GM19351 (cell line): Measurements from ENCODE around the gene RHEX.

Source experiments
- ATAC-seq: cut with Tn5 transposase; IDR thresholded peaks from one replicate; pipeline ENCODE4 v1.9.1; 2021; ENCODE audit warnings: mild to moderate bottlenecking, moderate library complexity; ENCODE audit not compliant: unreplicated experiment

The RHEX gene

DNA sequence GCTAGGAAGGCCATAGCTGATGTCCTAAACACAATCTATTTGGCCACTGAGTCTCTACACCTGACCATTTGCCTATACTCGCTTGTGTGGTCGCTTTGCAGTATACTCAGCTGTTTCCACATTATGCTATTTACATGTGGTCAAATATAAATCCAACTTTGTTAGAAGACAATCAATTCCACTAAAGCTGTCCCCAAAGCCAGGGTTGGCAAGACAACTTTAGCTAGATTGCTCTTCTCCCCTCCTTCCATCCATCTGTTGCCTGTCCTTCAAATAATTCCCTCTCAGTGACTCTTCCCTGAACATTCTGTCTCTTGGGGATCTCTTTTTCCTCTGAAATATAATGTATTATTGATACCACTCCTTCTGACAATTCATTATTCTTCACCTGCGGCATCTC lies 34.1 kb downstream of the RHEX start:
- no peak for ATAC-seq

DNA sequence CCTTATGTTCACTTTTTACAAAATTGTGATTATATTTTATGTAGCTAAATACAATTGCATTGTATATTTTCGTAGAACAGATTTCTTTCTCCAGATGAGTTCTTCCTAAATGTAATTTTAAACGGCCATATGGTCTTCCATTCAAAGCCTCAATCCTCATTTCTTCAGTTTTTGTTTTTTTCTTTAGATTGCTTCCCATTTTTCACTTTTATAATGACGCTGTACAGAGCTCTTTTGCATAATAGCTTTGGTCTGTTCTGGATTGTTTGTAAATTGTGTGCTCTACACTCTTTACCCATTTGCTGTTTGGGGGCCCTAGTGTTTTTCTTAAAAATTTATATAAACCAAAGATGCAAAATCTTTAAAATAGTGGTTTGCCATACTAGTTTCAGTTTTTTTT lies 36.4 kb downstream of the RHEX start:
- ATAC-seq = no peak

DNA sequence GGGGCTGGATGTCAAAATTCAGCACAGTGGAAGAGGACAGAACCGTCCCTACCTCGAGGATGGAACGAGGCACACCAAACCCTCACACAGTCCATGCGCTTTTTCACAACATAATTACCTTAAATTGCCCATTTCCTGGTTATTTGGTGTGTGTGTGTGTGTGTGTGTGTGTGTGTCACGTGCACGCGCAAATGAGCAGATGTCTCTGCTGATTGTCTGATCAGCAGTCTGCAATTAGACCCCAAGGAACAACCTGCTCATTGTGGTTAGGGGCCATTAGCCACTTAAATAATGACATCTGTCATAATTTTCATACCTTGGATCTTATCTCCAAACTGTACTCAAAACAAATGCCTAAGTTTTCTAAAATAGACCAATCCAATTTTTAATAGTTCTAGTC lies 41.1 kb downstream of the RHEX start:
- no peak for ATAC-seq

DNA sequence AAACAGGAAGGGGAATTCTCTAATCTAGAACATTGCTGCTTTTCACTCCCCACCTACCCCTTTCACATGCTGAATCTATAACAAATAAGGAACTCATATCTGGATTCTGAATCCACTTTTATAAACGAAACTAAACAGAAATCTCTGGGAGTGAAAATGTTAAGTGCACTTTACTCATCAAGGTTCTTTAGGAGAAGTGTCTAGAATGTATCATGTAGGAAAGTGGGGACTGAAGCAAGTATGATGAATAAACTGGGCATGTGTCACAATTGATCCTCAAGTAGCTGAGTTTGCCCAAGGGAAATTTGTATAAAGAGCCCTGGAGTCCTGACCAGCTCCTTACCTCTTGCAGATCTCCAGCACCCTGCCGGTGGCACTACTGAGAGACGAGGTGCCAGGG lies 44.4 kb downstream of the RHEX start:
- no peak for ATAC-seq

DNA sequence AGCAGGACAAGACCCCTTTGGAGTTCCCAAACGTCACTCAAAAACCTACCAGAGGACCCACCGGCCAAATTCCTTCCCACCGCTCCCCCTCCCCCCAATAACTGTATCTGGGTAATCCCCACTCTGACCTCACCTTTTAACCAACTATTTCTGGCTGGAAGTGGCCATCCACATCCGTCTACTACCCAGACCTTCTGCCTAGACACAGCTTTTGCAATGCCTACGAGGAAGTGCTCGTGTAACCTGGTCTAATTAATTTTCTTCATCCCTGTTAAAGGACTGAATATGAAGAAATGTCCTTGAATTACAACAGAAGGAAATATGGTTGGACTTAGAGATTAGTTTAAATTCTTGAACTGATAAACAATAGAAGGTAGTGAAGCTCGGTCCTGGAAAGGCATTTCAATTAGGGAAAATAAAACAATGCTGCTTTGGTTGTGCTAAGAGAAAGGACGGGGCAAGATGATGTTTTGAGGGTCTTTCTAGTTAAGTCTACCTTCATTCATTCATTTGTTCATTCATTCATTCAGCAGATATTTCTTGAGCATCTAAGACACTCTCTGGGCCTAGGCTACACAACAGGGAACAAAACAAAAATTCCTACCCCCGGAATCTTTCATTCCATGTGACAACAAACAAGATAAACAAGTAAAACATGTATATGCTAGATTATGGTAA lies 45.4 kb downstream of the RHEX start:
- ATAC-seq = no peak

DNA sequence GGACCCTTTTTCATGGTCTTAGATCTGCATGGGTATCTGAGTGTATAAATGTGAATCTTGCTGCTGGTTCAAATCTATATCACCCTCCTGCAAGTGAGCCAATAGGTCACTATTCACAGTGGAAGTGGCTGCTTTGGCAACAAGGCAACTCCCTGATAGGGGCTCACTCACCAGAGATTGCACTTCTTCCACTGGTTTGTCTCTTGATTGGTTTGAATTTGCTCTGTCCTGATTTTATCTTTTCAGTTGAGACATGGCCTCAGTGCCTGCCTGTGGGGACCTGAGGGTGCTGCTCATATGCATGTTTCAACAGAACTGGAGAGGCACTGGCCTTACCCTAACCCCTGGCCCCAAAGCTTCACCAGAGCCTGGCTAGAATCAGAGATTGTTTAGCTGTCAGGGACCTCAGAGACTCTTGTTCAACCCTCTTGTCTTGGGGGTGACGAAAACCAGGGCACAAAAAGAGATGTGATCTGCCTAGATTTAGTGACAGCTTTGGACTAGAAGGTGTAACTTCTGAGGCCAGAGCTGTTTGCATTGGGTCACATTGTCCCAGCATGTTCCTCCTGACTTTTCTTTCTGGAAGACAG lies 47.3 kb downstream of the RHEX start:
- no peak for ATAC-seq

DNA sequence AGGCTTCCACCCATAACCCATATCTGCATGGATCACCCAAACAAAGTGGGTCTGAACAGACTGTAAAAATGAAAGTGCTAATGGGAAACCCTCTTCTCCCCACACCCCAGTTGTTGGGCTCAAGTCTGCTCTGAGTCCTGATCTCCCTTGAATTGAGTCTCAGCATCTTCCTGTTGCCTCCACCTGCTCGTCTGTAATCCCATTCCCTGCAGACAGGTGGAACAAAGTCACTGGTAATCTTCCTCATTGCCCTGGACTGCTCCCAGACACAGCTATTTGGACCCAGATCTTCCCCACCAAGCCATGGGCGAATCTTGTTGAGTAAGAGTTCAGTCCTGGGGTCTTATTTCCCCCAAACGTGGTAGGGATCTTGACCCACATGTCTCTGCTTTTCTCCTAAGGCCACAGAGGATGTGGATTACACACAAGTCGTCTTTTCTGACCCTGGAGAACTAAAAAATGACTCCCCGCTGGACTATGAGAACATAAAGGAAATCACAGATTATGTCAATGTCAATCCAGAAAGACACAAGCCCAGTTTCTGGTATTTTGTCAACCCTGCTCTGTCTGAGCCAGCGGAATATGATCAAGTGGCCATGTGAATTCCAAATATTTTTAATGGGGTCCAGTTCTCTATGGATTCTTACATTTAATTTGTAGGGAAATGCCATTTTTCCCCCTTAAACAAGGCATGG lies 48.5 kb downstream of the RHEX start:
- ATAC-seq = no peak

DNA sequence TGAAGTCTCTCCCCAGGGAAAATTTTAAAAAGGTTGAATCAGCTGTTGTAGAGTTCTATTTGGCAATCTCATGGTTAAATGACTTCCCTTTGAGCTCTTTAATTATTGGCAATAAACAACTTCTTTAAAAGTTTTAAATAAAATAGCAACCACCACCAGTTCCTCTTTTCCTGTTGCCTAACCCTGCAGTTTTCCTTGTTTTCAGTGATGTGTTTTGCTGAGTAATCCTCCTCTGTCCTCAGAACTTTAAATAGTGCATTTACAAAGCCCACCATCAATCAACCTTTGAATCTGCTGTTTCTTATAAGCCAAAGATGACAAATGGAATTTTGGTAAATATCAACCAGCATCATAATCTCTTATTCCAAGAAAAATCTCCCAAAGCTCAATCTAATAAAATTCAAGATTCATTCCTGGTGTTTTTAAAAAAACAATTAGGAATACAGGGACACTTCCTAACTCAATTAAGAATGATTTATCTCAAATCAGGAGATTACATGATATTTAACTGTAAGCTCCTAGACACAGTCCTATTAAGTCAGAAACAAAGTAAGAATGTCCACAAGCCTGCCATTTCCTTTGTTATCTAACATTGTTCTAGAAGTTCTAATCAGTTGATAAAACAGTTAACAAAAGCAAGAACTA lies 49.4 kb downstream of the RHEX start:
- ATAC-seq = no peak

DNA sequence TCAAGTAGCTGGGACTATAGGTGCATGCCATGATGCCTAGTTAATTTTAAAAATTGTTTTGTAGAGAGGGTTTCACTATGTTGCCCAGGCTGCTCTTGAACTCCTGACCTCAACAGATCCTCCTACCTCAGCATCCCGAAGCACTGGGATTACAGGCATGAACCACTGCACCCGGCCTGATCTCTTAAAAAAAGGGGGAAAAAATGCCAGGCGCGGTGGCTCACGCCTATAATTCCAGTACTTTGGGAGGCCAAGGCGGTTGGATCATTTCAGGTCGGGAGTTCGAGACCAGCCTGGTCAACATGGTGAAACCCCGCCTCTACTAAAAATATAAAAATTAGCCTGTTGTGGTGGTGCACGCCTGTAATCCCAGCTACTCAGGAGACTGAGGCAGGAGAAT lies 51.0 kb downstream of the RHEX start:
- ATAC-seq = no peak

DNA sequence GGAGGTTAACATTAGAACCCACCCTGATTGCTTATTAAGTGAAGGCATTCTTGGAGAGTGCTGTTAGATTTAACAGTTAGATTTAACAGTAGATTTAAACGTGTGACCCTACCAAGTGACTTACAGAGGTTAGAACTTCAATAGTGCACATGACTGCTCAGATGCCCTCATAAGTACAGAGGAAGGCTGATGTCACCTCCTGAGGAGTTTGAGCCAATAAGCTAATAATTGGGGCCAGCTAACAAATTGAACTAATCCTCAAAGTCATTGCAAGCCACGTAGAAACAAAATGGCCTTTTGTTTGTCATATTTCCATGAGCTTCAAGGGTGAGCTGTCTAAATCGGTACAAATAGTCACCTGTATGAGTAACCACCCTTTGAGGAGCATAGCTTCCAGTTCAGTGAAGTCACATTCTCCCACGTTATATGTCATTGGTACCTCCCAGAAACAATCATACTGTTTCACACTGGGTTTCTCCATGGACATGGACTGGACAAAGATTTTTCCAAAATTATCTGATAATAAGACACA lies 52.6 kb downstream of the RHEX start:
- no peak for ATAC-seq

DNA sequence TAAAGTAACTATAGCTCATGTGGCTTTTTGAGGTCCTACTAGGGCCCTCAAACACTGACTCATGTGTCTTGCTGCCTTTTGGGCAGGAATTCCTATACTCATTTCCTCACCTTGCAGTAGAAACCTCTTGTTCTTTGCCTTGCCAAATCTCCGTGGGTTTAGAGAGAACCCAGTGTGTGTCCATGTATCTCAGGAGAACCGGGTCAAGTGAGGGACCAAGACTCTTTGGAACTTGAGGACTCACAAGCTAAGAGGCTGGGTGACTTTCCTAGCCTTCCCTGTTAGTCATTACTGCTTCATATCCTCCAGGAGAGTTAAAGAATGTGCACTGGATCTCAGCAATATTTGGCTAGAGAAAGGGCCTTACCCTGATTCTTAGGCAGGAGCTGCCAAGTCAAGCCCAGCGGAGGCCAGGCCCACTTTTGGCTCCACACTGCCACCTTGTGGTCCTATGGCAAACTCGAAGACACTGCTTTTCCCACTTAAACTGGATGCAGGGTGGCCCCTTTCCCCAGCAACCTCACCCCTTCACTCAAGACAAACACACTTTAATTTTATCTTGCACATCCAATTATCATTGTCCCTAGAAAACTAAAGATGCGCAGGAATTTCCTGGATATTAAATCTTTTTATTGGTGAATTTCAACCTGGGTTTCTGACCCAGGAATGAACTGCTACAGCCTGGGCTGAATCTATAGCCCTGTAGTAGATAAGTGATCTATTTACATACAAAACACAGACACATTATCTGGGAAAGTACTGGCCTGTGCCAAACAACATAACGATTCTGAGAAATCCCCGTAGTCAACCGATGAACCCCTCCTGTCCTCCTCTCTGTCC lies 53.6 kb downstream of the RHEX start:
- ATAC-seq = no peak

DNA sequence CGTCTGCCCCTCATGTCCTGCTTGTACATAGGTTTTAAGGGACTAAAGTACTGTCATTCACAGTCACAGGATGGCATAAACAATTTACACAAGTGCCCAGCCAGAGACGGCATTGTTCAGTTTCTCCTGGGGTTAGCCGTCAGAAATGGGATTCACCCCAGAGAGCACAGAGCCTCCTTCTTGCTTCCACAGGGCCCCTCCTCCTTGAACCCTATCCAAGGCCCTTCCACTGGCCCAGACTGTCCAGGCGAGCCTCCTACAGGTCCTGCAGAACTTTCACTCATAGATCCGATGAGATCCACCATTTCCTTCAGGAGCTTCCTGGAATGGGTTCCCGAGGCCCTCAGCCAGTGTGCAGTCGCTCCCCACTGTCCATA lies 54.2 kb downstream of the RHEX start:
- no peak for ATAC-seq

DNA sequence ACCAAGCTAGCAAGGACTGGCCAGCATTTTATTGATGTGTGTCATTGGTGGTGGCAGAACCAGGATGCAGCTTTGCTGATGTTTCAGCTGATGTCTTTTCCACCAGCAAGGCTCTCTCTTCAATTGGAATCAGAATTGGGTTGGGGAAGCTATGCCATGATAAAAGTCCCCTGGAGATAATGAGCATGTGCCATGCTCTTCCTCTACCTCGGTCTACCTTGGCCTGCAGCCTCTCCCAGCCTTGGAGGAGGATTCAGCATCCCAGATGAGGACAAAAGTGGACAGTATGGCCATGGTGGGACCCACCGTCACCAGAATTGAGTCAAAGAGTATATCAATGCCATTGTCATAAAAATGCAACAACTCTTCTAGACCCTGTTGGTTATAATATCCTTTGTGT lies 55.7 kb downstream of the RHEX start:
- no peak for ATAC-seq

DNA sequence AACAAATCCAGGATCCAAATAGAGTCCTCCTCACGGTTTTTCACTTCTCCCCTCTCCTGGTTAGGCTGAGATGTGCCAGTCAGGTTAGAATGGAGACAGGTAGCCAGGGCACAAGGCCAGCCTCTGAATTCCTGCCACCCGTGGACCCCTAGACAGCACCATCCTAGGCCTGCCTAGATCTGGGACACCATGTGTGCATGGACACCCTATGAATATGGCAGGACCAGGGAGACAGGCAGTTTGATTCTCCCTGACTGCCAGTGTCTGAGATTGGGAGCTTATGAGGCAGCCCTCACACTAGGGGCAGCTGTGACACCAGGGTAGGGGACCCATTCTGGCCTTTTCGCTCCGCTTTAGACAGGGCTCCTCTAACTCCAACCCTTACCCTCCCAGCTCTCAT lies 56.7 kb downstream of the RHEX start:
- no peak for ATAC-seq

DNA sequence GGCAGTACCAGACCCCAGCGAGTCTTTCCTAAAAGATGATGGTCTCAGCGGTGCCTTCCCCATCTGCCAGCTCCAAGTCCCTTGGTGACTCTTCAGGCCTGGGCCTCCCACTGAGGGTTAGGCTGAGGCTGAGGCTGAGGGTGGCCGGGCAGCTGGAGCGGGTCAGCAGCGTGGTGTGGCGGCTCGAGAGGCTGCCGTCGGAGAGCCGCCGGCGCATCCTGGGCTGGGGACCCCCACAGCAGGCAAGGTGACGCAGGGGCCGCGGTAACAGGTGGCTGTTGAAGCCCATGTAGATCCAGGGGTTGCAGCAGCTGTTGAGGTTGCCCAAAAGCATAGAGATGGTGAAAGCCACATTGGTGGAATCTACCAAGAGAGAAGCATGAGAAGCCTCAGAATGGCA lies 57.2 kb downstream of the RHEX start:
- no peak for ATAC-seq

DNA sequence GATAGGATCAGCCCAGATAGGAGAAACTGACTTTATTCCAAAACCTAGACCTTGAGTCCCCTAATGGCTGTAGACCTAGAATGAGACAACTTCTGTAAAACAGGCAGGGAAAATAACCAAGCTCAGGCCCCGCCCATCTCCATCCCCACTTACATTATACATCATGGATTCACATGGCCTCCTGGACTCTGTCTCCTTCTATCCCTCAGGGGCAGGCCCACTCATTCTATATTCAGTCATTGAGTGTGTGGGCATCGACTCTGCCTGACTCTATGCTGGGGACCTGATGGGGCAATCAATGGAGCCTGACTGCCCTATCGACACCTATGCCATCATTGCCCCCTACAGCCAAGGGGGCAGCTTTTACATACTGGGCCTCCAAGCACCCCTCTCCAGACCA lies 57.8 kb downstream of the RHEX start:
- ATAC-seq = no peak

DNA sequence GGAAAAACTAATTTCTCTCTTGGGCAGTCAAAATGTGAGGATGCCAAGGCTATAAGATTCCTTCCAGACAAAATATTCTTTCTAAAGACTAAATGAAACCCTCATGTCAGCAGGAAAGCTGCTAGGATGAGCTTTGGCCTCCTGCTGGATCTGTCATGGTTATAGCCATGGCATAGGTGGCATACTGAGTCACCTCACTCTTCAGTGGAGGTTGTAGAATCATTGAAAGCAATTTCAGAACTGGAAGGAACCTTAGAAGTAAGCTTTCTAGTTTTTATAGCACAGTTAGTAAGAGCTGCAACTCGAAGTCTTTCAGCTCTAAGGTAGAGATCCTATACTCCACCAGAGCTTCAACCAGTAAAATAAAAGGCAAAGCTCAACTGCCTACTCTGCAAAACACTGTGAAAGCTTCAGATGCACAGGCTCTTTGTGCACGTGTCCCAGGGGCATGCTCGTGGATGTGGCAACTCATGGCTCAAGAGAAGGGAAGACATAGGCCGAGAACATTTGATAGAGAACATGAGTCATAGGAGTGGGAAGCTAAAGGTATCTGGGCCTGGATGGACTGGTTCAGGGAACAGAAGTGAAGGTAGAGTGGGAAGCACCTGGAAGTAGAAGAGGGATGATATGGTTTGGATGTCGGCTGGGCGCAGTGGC lies 58.4 kb downstream of the RHEX start:
- no peak for ATAC-seq

DNA sequence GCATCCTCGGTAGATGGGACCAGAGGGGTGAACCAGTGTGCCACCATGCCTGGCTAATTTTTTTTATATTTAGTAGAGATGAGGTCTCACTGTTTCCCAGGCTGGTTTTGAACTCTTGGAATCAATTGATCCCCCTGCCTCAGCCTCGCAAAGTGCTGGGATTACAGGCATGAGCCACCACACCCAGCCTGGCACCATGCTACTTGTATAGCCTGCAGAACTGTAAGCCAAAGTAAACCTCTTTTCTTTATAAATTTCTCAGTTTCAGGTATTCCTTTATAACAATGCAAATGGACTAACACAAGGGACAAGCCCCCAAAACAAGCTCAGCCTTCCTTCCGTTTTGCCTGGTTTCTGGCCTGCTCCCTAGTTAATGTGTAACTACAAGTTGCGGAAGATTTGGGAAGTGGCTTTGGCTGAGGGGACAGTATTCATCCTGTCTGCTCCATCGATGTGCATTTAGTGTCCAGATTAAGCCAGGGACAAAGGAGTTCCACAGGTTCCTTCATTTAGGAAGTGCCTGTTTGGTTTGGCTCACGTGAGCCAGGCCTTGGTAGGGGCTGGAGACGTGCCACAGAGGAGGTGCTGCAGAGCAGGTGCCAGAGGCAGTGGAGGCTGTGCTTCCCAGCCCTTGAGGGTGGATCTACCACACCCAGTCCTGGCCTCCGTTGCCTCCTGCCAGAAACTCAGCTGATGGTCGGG lies 59.8 kb downstream of the RHEX start:
- ATAC-seq = no peak

DNA sequence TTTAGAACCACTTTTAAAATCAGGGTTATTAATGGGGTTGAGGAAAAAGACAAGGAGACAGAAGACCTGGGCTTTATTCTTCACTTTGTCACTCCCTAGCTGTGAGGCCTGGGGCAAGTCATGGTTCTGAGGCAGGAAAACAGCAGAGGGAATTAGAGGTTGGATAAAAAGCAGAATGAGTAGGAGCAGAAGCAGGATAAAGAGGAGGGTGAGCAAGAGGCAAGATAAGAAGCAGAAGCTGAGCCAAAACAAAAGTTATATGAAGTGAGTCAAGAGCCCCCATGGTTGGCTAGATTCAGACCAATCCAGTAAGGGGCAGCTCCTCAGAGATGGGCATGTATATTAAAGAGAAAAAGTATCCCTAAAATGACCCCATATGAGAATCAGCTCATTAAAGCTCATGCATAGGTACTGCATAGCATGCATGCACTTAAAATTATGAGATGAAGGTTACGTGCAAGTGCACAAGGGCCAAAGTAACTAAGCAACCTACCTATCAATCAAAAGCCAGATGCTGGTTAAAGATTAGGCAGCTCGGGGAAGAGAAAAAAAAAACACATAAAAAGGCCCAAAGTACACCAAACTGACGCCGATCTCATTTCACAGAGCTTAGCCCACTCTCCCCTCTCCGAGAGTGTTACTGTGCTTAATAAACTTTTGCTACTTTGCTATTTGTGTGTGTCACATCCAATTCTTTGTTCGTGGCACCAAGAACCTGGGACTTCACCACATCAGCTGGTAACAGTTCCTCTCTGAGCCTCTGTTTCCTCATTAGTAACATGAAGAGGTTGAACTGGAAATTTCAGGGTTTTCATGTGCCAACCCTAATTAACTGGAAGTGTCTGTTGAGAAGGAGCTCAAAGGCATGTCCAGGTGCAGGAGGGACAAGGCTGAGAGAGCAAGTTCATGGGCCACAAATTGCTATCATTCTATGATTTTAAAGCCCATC lies 62.0 kb downstream of the RHEX start:
- no peak for ATAC-seq
